Stimulated activated CD8-positive, alpha-beta memory T cell treated with anti-CD3 and anti-CD28 coated beads, Interleukin-15, amount 100 ng/mL, for 1 hour (primary cell): ENCODE results near the gene GALK1.

Experiments used
- DNase-seq: peaks from one replicate; pipeline ENCODE4 v3.0.0-alpha.2; 2020; ENCODE audit warnings: low read depth

The GALK1 gene

DNA sequence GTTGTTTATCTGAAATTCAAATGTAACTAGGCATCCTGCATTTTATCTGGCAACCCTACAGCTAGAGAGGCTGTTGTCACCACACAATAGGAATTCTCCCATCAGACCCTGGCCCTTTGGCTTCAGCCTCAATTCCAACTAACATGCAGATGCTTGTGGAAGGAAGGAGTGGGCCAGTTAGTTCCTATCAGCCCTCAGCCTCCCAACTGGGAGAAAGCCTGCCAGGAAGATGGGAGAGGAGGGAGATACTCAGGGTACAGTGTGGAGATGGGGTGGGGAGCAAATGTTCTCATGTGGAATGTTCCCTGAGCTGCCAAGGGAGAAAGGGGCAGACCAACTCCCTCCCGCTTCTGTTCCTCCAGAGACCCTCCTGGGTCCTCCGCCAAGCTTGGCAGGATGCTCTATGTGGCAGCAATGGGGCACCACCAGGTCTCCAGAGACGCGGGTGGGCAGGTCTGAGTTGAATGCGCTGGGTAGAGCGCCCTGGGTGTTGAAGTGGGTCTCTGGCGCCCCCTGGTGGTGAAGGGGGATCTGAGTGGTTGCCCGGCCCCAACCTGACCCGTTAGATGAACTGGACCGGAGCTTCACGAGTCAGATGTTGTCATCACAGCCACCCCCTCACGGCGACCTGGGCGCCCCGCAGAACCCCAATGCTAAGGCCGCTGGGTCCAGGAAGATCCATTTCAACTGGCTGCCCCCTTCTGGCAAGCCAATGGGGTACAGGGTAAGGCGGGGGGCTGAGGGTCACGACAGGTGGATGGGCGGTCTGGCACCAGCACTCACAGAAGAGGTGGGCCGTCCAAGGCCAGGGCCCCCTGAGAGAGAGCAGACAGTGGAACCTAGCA is 15.2 kb downstream of the GALK1 start:
- peak; percentile 82 for DNase-seq

DNA sequence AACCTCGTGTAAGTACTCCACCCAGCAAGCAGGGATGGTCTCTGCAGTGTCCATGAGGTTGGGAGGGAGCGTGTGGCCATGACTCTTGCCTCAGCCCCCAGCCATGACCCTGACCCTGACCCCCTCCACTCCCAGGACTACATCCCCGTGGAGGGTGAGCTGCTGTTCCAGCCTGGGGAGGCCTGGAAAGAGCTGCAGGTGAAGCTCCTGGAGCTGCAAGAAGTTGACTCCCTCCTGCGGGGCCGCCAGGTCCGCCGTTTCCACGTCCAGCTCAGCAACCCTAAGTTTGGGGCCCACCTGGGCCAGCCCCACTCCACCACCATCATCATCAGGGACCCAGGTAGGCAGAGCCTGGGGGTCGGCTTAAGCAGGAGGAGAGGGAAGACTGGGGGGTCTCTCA is 16.3 kb downstream of the GALK1 start:
- DNase-seq = no peak

GRCh38 chr17:75743625-75744206 is 21.3 kb downstream of the GALK1 start:
- no peak for DNase-seq

GRCh38 chr17:75742337-75742736 is 22.7 kb downstream of the GALK1 start:
- no peak for DNase-seq

- no peak for DNase-seq
These were observed 24.3 kb downstream of the GALK1 start for GRCh38 chr17:75740631-75741077.

GRCh38 chr17:75740215-75740614 is 24.8 kb downstream of the GALK1 start:
- no peak for DNase-seq

DNA sequence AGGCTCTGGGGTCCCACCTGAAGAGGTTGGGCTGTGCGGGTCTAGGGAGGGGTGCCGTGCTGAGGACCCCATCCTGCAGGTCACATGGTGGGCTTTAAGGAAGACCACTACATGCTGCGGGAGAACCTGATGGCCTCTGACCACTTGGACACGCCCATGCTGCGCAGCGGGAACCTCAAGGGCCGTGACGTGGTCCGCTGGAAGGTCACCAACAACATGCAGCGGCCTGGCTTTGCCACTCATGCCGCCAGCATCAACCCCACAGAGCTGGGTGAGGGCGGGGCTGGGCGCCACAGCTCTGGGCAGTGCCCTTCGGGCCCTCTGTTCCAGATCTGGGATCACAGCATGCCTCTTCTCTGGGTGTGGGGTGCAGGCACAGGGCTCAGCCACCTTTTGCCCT is 25.2 kb downstream of the GALK1 start:
- no peak for DNase-seq

DNA sequence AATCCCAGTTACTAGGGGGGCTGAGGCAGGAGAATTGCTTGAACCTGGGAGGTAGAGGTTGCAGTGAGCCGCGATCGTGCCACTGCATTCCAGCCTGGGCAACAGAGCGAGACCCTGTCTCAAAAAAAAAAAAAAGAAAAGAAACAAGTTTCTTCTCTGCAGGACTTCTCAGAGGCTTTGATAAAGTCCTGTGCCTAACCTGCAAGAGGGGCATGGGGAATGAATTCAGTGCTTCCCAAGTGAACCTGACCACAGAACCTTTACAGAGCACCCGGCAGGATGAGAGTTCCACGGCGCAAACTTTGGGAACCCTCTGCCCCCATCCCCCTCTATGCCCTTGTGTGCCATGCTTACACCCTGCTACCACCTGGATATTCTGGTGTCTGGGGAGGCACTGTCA is 25.8 kb downstream of the GALK1 start:
- DNase-seq = no peak

GRCh38 chr17:75738218-75738802 is 26.7 kb downstream of the GALK1 start:
- no peak for DNase-seq

DNA sequence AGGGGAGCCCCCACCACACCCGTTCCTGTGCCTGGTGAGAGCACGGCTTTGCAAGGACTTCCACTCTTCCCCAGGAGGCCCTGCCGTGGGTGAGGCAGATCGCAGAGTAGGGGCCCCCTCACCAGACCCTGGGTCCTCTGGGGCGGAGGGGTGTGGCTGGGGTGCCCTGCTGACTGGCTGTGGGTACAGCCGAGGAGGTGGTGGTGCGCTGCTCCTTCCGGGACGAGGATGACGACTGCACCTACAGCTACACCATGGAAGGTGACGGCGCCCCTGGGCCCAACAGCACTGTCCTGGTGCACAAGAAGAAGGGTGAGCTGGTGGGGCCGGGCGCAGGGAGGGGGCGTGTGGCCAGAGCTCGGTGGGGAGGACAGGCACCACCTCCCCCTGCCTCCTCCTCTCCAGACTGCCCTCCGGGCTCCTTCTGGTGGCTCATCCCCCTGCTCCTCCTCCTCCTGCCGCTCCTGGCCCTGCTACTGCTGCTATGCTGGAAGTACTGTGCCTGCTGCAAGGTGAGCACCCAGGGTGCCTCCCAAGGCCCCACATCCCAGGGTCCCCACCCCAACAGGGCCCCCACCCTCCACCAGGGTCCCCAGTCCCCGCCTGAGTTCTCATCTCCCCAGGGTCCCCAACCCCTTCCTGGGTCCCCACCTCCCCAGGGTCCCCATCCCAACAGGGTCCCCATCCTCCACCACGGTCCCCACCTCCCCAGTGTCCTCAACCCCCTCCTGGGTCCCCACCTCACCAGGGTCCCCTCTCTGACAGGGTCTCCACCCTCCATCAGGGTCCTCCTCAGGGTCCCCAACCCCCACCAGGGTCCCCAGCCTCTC is 27.6 kb downstream of the GALK1 start:
- no peak for DNase-seq

DNA sequence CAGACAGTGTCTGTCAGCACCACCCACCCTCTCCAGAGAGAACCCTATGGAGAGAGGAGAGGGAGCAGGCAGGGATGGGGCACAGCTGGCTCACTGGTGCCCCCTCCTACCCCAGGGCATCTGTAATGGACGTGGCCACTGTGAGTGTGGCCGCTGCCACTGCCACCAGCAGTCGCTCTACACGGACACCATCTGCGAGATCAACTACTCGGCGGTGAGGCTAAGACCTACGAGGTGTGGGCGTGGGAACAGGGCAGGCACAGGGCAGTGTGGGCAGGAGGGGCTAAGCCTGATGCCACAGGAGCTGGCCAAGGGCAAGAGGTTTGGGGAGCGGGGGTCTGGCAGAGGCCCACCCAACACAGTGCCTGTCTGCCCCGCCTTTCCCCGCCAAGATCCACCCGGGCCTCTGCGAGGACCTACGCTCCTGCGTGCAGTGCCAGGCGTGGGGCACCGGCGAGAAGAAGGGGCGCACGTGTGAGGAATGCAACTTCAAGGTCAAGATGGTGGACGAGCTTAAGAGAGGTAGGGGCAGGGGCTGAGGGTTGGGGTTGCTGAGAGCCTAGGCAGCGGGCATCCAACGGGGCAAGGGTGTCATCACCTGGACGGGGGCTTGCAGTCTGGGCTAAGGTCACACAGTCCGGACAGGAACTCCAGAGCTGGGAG is 28.7 kb downstream of the GALK1 start:
- DNase-seq = no peak

DNA sequence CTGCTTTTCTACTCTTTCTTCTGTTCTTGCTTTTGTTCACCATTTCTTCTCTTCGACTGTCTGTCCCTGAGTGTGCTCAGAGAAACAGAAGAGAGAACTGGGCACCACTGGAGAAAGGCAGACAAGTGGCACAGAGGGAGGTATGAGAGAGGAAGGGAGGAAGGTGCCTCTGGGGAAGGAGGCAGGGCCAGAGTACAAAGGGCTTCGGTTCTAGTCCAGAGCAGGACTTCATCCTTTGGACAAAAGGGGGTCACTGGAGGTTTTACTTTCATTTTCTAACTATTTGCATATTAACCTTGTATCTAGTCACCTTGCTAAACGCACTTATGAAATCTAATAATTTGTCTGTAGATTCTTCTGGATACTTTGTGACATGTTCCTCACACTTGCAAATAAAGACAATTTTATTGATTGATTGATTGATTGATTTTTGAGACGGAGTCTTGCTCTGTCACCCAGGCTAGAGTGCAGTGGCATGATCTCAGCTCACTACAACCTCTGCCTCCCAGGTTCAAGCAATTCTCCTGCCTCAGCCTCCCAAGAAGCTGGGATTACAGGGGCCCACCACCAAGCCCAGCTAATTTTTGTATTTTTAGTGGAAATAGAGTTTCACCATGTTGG is 30.2 kb downstream of the GALK1 start:
- no peak for DNase-seq

GRCh38 chr17:75733471-75733870 is 31.5 kb downstream of the GALK1 start:
- DNase-seq = no peak

- no peak for DNase-seq
These were observed 33.1 kb downstream of the GALK1 start for GRCh38 chr17:75731716-75732498.

- DNase-seq = no peak
These were observed 33.8 kb downstream of the GALK1 start for GRCh38 chr17:75731086-75731715.

- DNase-seq = no peak
These were observed 34.9 kb downstream of the GALK1 start for GRCh38 chr17:75730065-75730464.

GRCh38 chr17:75729351-75729750 is 35.6 kb downstream of the GALK1 start:
- DNase-seq = no peak

GRCh38 chr17:75727391-75727790 is 37.6 kb downstream of the GALK1 start:
- no peak for DNase-seq

- no peak for DNase-seq
These were observed 39.5 kb downstream of the GALK1 start for GRCh38 chr17:75725504-75725903.
